SU-DHL-6 (cell line): ENCODE measurements around the gene DDX51.

Source experiments
- EZH2phosphoT487 ChIP-seq: fragments of 200-600 bp; sonication (generic), shearing (Covaris generic); conservative IDR thresholded peaks from 2 replicates; pipeline ENCODE4 v1.6.1; 2018; ENCODE audit warnings: mild to moderate bottlenecking, antibody characterized with exemption, low read length, moderate library complexity, mixed read lengths
- TF ChIP-seq, protein P1 (sequence below): fragments of 200-600 bp; sonication (generic); IDR thresholded peaks from one replicate; pipeline ENCODE4 v1.5.1; 2017; ENCODE audit warnings: antibody characterized with exemption, mild to moderate bottlenecking, low read length, moderate library complexity; ENCODE audit not compliant: insufficient read depth, poor library complexity, severe bottlenecking

DNA sequence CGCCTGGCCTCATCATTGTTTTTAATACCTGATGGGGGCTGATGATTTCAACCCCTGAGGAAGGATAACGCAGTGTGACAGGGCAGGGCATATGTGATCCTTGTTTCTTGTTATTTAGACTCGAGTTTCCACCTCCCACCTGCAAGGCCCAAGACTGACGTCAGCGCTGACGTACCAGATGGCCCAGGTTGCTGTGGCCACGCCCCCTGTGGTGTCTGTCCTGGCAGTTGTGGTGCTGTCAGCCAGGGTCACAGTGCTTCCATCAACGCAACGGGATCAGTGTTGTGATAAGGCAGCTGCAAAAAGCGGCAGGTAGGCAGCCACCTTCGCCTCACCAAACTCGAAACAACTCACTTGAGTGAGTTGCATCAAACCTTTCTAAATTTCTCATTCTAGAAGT is 18.4 kb downstream of the DDX51 start:
- TF ChIP-seq, protein P1, sequence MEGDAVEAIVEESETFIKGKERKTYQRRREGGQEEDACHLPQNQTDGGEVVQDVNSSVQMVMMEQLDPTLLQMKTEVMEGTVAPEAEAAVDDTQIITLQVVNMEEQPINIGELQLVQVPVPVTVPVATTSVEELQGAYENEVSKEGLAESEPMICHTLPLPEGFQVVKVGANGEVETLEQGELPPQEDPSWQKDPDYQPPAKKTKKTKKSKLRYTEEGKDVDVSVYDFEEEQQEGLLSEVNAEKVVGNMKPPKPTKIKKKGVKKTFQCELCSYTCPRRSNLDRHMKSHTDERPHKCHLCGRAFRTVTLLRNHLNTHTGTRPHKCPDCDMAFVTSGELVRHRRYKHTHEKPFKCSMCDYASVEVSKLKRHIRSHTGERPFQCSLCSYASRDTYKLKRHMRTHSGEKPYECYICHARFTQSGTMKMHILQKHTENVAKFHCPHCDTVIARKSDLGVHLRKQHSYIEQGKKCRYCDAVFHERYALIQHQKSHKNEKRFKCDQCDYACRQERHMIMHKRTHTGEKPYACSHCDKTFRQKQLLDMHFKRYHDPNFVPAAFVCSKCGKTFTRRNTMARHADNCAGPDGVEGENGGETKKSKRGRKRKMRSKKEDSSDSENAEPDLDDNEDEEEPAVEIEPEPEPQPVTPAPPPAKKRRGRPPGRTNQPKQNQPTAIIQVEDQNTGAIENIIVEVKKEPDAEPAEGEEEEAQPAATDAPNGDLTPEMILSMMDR: no peak
- TF ChIP-seq EZH2phosphoT487: no peak
